Lung (tissue), 12 donors: ENCODE results near the gene MAJIN. TPM values are rescaled to one million over a fixed set of nuclear protein-coding genes. Genes with fewer than 3 reads are reported as not detected.

Experiments
- ATAC-seq: fragments of 200-7000 bp; cut with Tn5 transposase; one replicate; pipeline ENCODE4 v1.9.1; 2020; ENCODE audit warnings: moderate number of reproducible peaks; ENCODE audit not compliant: insufficient read depth, low FRiP score
- DNase-seq, 3 donors: peaks; one replicate each; pipeline ENCODE4 v3.0.0-alpha.2; 2013 to 2017
- H3K27ac ChIP-seq, 2 donors: one replicate each; pipeline ENCODE4 v1.5.1; 2013; ENCODE audit warnings: mild to moderate bottlenecking in 2 of 2, moderate library complexity in 2 of 2, control low read depth in 1 of 2, inconsistent platforms in 1 of 2, low read depth in 1 of 2, low read length in 1 of 2
- H3K27me3 ChIP-seq, 3 donors: one replicate each; pipeline ENCODE4 v1.5.1; 2013; ENCODE audit warnings: low read length in 2 of 3; ENCODE audit not compliant: control insufficient read depth in 3 of 3, insufficient read depth in 3 of 3
- H3K36me3 ChIP-seq, 4 donors: one replicate each; pipeline ENCODE4 v1.5.1; 2013; ENCODE audit warnings: low read length in 4 of 4, mild to moderate bottlenecking in 1 of 4, moderate library complexity in 1 of 4; ENCODE audit not compliant: control insufficient read depth in 4 of 4, insufficient read depth in 4 of 4
- H3K4me1 ChIP-seq, 5 donors: one replicate each; pipeline ENCODE4 v1.5.1; 2013; ENCODE audit warnings: low read length in 5 of 5, mild to moderate bottlenecking in 2 of 5, moderate library complexity in 1 of 5; ENCODE audit not compliant: control insufficient read depth in 5 of 5, insufficient read depth in 5 of 5
- H3K4me3 ChIP-seq: one replicate; pipeline ENCODE4 v1.5.1; 2013; ENCODE audit warnings: mild to moderate bottlenecking, control low read depth, moderate library complexity
- H3K9ac ChIP-seq, 2 donors: one replicate each; pipeline ENCODE4 v1.5.1; 2013; ENCODE audit warnings: low read length in 2 of 2, control low read depth in 1 of 2; ENCODE audit not compliant: insufficient read depth in 1 of 2
- H3K9me3 ChIP-seq, 4 donors: one replicate each; pipeline ENCODE4 v1.5.1; 2013; ENCODE audit warnings: low read length in 3 of 4, mild to moderate bottlenecking in 1 of 4, moderate library complexity in 1 of 4; ENCODE audit not compliant: control insufficient read depth in 4 of 4, insufficient read depth in 3 of 4
- CTCF ChIP-seq: IDR thresholded peaks from 2 replicates; pipeline ENCODE4 v1.5.1; 2012; ENCODE audit warnings: mild to moderate bottlenecking; ENCODE audit errors: control extremely low read depth, extremely low read depth
- WGBS, 2 donors: extraction: QIAGEN DNeasy Blood & Tissue Kit; methylation state at CpG; one replicate each; pipeline ENCODE4 v1.1.7; 2013; 5-methylcytosine and 5-hydroxymethylcytosine counted together
- polyA plus RNA-seq, 2 donors: library from polyadenylated mRNA; stranded (reverse); fragments of 200-250 nt; gene quantifications; one replicate each; pipeline ENCODE4 v1.2.1, GENCODE V29; 2013
- total RNA-seq, 2 donors: library from RNA; depleted of rRNA in 1 of 2; stranded (reverse); fragments of >200 nt in 1 of 2; gene quantifications; one replicate each; pipeline ENCODE4 v1.2.1, GENCODE V29; 2014 to 2021
- donor health status: control.
- donor health status: control.
- donor health status: Bipolar disorder and iron deficiency.
- donor health status: healthy.
- donor health status: DM: yes; HTN: yes; CAD: no.

Gene MAJIN
- total and polyA plus RNA-seq, 4 donors = 0.24 to 0.55 (median 0.39) TPM; not detected in 1

- Histone ChIP-seq H3K36me3 (no peaks in the 10 kb centered on the region), H3K27me3 (no peaks in the 10 kb centered on the region), H3K9me3 (no peaks in the 10 kb centered on the region), H3K9ac (no peak overlapping the region), H3K27ac (no peak overlapping the region), H3K4me1 (peaks cover 0 to 25% (median 4%) of the 10 kb centered on the region in 5 donors), H3K4me3 (no peak overlapping the region)
- 54 to 59% methylated on average over 3 of the region's 3 CpGs for WGBS, 2 donors
- ATAC-seq (no peak), DNase-seq (no peak)
- no peak for TF ChIP-seq CTCF
Measured at GRCh38 chr11:64921384-64921783, 50.5 kb downstream of the MAJIN start.

DNA sequence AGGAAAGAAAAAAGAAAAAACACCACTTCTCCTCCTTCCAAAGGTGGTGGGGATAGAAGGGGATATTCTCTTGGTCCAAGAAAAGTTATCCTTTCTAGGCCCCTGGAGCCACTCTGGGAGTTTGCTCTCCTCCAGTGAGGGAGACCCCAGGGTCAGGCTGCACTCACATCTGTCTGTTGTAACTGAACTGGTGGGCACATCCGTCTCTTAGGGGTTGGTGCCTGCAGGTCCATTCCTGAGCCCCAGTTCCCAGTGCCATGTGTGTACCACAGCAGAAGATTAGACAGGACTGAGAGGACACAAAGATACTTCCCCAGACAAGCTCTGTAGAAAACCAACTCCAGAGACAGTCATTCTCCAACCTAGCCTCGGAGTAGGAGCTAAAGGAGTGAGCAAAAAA is 51.8 kb downstream of the MAJIN start:
- whole genome bisulfite sequencing, 2 donors = 87 to 100% methylated on average over 2 of the region's 2 CpGs
- ATAC-seq = no peak
- H3K9me3 ChIP-seq = no peaks in the 10 kb centered on the region
- no peaks in the 10 kb centered on the region for H3K36me3 ChIP-seq
- H3K27me3 ChIP-seq = no peaks in the 10 kb centered on the region
- H3K4me1 ChIP-seq = peaks cover 3 to 38% (median 12%) of the 10 kb centered on the region in 5 donors
- no peak overlapping the region for H3K9ac ChIP-seq
- H3K27ac ChIP-seq = no peak overlapping the region
- no peak overlapping the region for H3K4me3 ChIP-seq
- no peak for TF ChIP-seq CTCF
- no peak for DNase-seq

GRCh38 chr11:64919627-64920026 is 52.3 kb downstream of the MAJIN start:
- no peaks in the 10 kb centered on the region for H3K9me3 ChIP-seq
- ATAC-seq (no peak), DNase-seq (no peak)
- no peak overlapping the region for H3K9ac ChIP-seq
- H3K27ac ChIP-seq = no peak overlapping the region
- no peaks in the 10 kb centered on the region for H3K36me3 ChIP-seq
- 90 to 96% methylated on average over 8 of the region's 8 CpGs for WGBS, 2 donors
- peaks cover 3 to 38% (median 13%) of the 10 kb centered on the region in 5 donors for H3K4me1 ChIP-seq
- no peak overlapping the region for H3K4me3 ChIP-seq
- H3K27me3 ChIP-seq = no peaks in the 10 kb centered on the region
- no peak for TF ChIP-seq CTCF

DNA sequence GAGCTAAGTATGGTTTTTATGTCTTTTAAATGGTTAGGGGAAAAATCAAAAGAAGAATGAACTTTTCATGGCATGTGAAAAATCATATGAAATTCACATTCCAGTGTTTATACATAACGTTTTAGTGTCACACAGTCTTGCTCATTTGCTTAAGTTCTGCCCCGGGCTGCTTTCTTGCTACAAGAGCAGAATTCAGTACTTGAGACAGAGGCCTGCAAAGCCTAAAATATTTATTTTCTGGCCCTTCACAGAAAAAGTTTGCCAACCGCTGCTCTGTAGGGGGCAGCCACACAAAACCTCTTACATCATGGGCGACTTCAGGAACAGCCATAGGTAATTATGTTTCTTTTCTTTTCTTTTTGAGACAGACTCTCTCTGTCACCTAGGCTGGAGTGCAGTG is 53.9 kb downstream of the MAJIN start:
- WGBS, 2 donors = 16 to 17% methylated on average over 4 of the region's 4 CpGs
- no peak for ATAC-seq
- Histone ChIP-seq H3K27me3 (no peaks in the 10 kb centered on the region), H3K36me3 (peaks cover 0 to 14% (median 0%) of the 10 kb centered on the region in 4 donors), H3K9ac (peak overlapping the region; percentile 38 to 92), H3K4me1 (peaks cover 3 to 29% (median 9%) of the 10 kb centered on the region in 5 donors), H3K9me3 (no peaks in the 10 kb centered on the region), H3K27ac (peak overlapping the region in 1 of 2 donors; percentile 83), H3K4me3 (no peak overlapping the region)
- TF ChIP-seq CTCF = no peak
- peak; percentile 54 to 77 (median 76) for DNase-seq
